Right lobe of liver (tissue), 6 donors: ENCODE data around the gene SFXN3. TPM values are rescaled to one million over a fixed set of nuclear protein-coding genes. Genes with fewer than 3 reads are reported as not detected.

Experiments used
- ATAC-seq, 4 donors: fragments of 200-7000 bp; cut with Tn5 transposase; one replicate each; pipeline ENCODE4 v1.9.1; 2020; ENCODE audit warnings: mild to moderate bottlenecking in 4 of 4, moderate library complexity in 4 of 4
- DNase-seq, 3 donors: peaks; one replicate each; pipeline ENCODE4 v3.0.0-alpha.2; 2020
- H3K27ac ChIP-seq, 3 donors: fragments of 200-600 bp; one replicate each; pipeline ENCODE4 v1.8.0; 2022
- H3K27me3 ChIP-seq, 2 donors: fragments of 200-600 bp; one replicate each; pipeline ENCODE4 v1.8.0; 2022
- H3K36me3 ChIP-seq, 4 donors: fragments of 200-600 bp; sonication (generic) in 1 of 4; one replicate each; pipeline versions ENCODE4 v1.5.1 to v1.8.0; 2017 to 2022; ENCODE audit warnings: control low read depth in 1 of 4
- H3K4me1 ChIP-seq, 4 donors: fragments of 200-600 bp; sonication (generic) in 1 of 4; one replicate each; pipeline versions ENCODE4 v1.5.1 to v1.8.0; 2017 to 2022; ENCODE audit warnings: control low read depth in 1 of 4
- H3K4me3 ChIP-seq, 3 donors: fragments of 200-600 bp; one replicate each; pipeline ENCODE4 v1.8.0; 2022
- H3K9me3 ChIP-seq, 4 donors: fragments of 200-600 bp; sonication (generic) in 1 of 4; one replicate each; pipeline versions ENCODE4 v1.5.1 to v1.8.0; 2017 to 2022; ENCODE audit warnings: control low read depth in 1 of 4
- CTCF ChIP-seq, 4 donors: fragments of 200-600 bp in 3 of 4; fragments of 450-650 bp in 1 of 4; IDR thresholded peaks; one replicate each; pipeline versions ENCODE4 v1.5.1 to v1.8.0; 2016 to 2022; ENCODE audit warnings: antibody characterized with exemption in 4 of 4, mild to moderate bottlenecking in 2 of 4
- POLR2A ChIP-seq: fragments of 450-650 bp; IDR thresholded peaks from one replicate; pipeline ENCODE4 v1.6.1; 2017; ENCODE audit warnings: antibody characterized with exemption, mild to moderate bottlenecking
- WGBS: methylation state at CpG from one replicate; pipeline ENCODE4 v1.1.6; 2018; ENCODE audit warnings: low coverage, low lambda C conversion rate; ENCODE audit not compliant: insufficient coverage; ENCODE audit errors: missing lambda C conversion rate; 5-methylcytosine and 5-hydroxymethylcytosine counted together
- intact Hi-C, 2 donors: fragments of 100-400 bp; cut with DNase I; formaldehyde crosslinking; loops; one replicate each; pipeline versions ENCODE4 v1.11.2 to v1.14.1; 2022
- total RNA-seq, 6 experiments: library from RNA; depleted of rRNA in 2 of 6; stranded (reverse); fragments of >200 nt in 2 of 6; fragmentation: NEBNext Ultra II Directional in 3 of 6; extraction: Animal tissue kit (Norgen Biotek cat#: 25700) in 3 of 6; gene quantifications; one replicate each; pipeline versions ENCODE4 v1.1.0 to v1.2.4, GENCODE V29; 2016 to 2023
- donor health status: DM: no; HTN: yes; CAD: no.
- donor health status: DM: no; HTN: no; CAD: no.
- donor health status: DM: no; HTN: no; CAD: no.
- donor health status: DM: no; HTN: yes; CAD: no.
- donor health status: DM: no; HTN: yes; CAD: no.

The SFXN3 gene
- total RNA-seq, 6 experiments from 2014 or later = 4.0 to 17.0 (median 7.6) TPM

- ATAC-seq (no peak), DNase-seq (no peak)
- intact Hi-C loops = no loop called here
Observed at GRCh38 chr10:101089520-101090299, 58.7 kb downstream of the SFXN3 start.

GRCh38 chr10:101090597-101090996 lies 59.6 kb downstream of the SFXN3 start:
- H3K27ac ChIP-seq = no peak overlapping the region
- H3K36me3 ChIP-seq = no peaks in the 10 kb centered on the region
- no peak for TF ChIP-seq POLR2A
- TF ChIP-seq CTCF (IDR thresholded peaks at IDR 0.05) = no peak
- no peak for DNase-seq
- no peak for ATAC-seq
- WGBS = 86% methylated on average over 5 of the region's 5 CpGs
- no peak overlapping the region for H3K4me3 ChIP-seq
- no peaks in the 10 kb centered on the region for H3K27me3 ChIP-seq
- H3K4me1 ChIP-seq = peaks cover 0 to 4% (median 0%) of the 10 kb centered on the region in 4 donors
- intact Hi-C loops = no loop called here
- H3K9me3 ChIP-seq = no peaks in the 10 kb centered on the region

More at GRCh38 chr10:101089520-101090299, 58.7 kb downstream of the SFXN3 start:
- no peaks in the 10 kb centered on the region for H3K9me3 ChIP-seq
- TF ChIP-seq CTCF (IDR thresholded peaks at IDR 0.05) = no peak
- no peak for TF ChIP-seq POLR2A
- H3K4me3 ChIP-seq = no peak overlapping the region
- H3K36me3 ChIP-seq = no peaks in the 10 kb centered on the region
- no peak overlapping the region for H3K27ac ChIP-seq
- peaks cover 0 to 4% (median 0%) of the 10 kb centered on the region in 4 donors for H3K4me1 ChIP-seq
- WGBS = 100% methylated on average over 2 of the region's 11 CpGs
- H3K27me3 ChIP-seq = no peaks in the 10 kb centered on the region

Other genes with a start within 250 kb of the SFXN3 start
- 10 to 100 TPM in 3 of 6 experiments, 1 to 10 TPM in 3; 7.1 to 14.2 (median 10.0) TPM for gene SLF2, start 118.3 kb upstream of the SFXN3 start, total RNA-seq
- 100 to 1,000 TPM in 1 of 6 experiments, 10 to 100 TPM in 5; 24.7 to 129 (median 38.4) TPM for gene SEMA4G, start 61.7 kb upstream of the SFXN3 start, total RNA-seq
- gene MRPL43, start 43.7 kb upstream of the SFXN3 start, total RNA-seq = 10 to 100 TPM; 37.0 to 73.5 (median 45.0) TPM
- gene TWNK, start 43.7 kb upstream of the SFXN3 start, total RNA-seq = 1 to 10 TPM; 2.9 to 8.4 (median 4.6) TPM
- 10 to 100 TPM in 3 of 6 experiments, 1 to 10 TPM in 3; 5.6 to 17.5 (median 11.0) TPM for gene LZTS2, start 31.4 kb upstream of the SFXN3 start, total RNA-seq
- under 1 TPM in 5 of 6 experiments, not detected in 1; 0.15 to 0.50 (median 0.20) TPM for gene PDZD7, start 105 bp upstream of the SFXN3 start, total RNA-seq
- gene KAZALD1, start 30.8 kb downstream of the SFXN3 start, total RNA-seq = 1 to 10 TPM in 1 of 6 experiments, under 1 TPM in 5; 0.22 to 1.1 (median 0.57) TPM
- under 1 TPM; 0.12 to 0.60 (median 0.27) TPM for gene TLX1, start 100.1 kb downstream of the SFXN3 start, total RNA-seq
- gene LBX1, start 198.2 kb downstream of the SFXN3 start, total RNA-seq = not detected